A549 (cell line): Measurements from ENCODE around the gene TSC2. TPM values are rescaled to one million over a fixed set of nuclear protein-coding genes. Genes with fewer than 3 reads are reported as not detected.

Experiments
- ATAC-seq, 2 experiments: fragments of 200-7000 bp in 1 of 2; fragments of >200 bp in 1 of 2; cut with Nextera tagmentation in 1 of 2; cut with Tn5 transposase in 1 of 2; 3 replicates each; pipeline versions ENCODE4 v1.8.0 to v1.9.1; 2018 to 2020; ENCODE audit warnings: mild to moderate bottlenecking in 1 of 2, moderate library complexity in 1 of 2
- CTCF ChIA-PET: fragments of 300-600 bp; sonication (Branson Sonifier 250); formaldehyde crosslinking; extraction: SDS; loops from one replicate; lab custom pipeline; 2021; ENCODE audit warnings: antibody characterized with exemption, inconsistent platforms; lab: Yijun Ruan, JAX
- POLR2A ChIA-PET: fragments of 350-600 bp; formaldehyde crosslinking; extraction: SDS; loops from one replicate; lab custom pipeline; 2021; ENCODE audit warnings: antibody characterized with exemption, inconsistent platforms; lab: Yijun Ruan, JAX
- DNase-seq, 2 experiments: peaks; one replicate each; pipeline versions ENCODE4 v3.0.0 to v3.0.0-alpha.2; 2011 to 2016; ENCODE audit warnings: low read depth in 1 of 2, low spot score in 1 of 2
- FAIRE-seq: peaks from 2 replicates; lab custom pipeline; 2011; peaks lifted over from hg19 to GRCh38; lab: Jason Lieb, UNC
- H3K27ac ChIP-seq, 2 experiments: fragments of >200 bp; sonication (Bioruptor Twin); formaldehyde crosslinking; 3 replicates each; pipeline ENCODE4 v1.5.1; 2016 to 2017
- H3K4me1 ChIP-seq: fragments of >200 bp; sonication (Bioruptor Twin); formaldehyde crosslinking; 3 replicates; pipeline ENCODE4 v1.6.1; 2016
- H3K4me2 ChIP-seq: fragments of >200 bp; sonication (Bioruptor Twin); formaldehyde crosslinking; 3 replicates; pipeline ENCODE4 v1.6.1; 2016
- H3K4me3 ChIP-seq: fragments of >200 bp; sonication (Bioruptor Twin); formaldehyde crosslinking; 3 replicates; pipeline ENCODE4 v1.5.1; 2016
- H3K9me3 ChIP-seq: fragments of >200 bp; sonication (Bioruptor Twin); formaldehyde crosslinking; 3 replicates; pipeline ENCODE4 v1.6.1; 2016
- CBX8 ChIP-seq: fragments of 200-600 bp; sonication (generic); IDR thresholded peaks from 2 replicates; pipeline ENCODE4 v1.6.1; 2016
- CHD4 ChIP-seq: fragments of 200-600 bp; sonication (generic); IDR thresholded peaks from 2 replicates; pipeline ENCODE4 v1.6.1; 2016; ENCODE audit warnings: antibody characterized with exemption, mild to moderate bottlenecking, borderline replicate concordance
- CTCF ChIP-seq: fragments of >200 bp; sonication (Bioruptor Twin); formaldehyde crosslinking; IDR thresholded peaks from 3 replicates; pipeline ENCODE4 v1.5.1; 2016
- EHF ChIP-seq: fragments of 250-450 bp; sonication (Bioruptor Pico); IDR thresholded peaks from 2 replicates; pipeline ENCODE4 v1.5.0; 2020; ENCODE audit warnings: mild to moderate bottlenecking
- EHMT2 ChIP-seq: fragments of 200-600 bp; sonication (generic); IDR thresholded peaks from 2 replicates; pipeline ENCODE4 v1.6.1; 2016; ENCODE audit warnings: antibody characterized with exemption, low read depth, mild to moderate bottlenecking, moderate library complexity
- FOSL2 ChIP-seq, 2 experiments: fragments of 450-650 bp in 1 of 2; fragments of >200 bp in 1 of 2; sonication (Bioruptor Twin) in 1 of 2; formaldehyde crosslinking; IDR thresholded peaks; 2 replicates each; pipeline versions ENCODE4 v1.5.0 to v1.6.1; 2016 to 2020; ENCODE audit warnings: mild to moderate bottlenecking in 1 of 2, moderate library complexity in 1 of 2
- GATA3 ChIP-seq: IDR thresholded peaks from 2 replicates; pipeline ENCODE4 v1.6.1; 2012; ENCODE audit warnings: borderline replicate concordance
- HES2 ChIP-seq: fragments of >200 bp; sonication (Bioruptor Twin); formaldehyde crosslinking; IDR thresholded peaks from 2 replicates; pipeline ENCODE4 v1.6.1; 2016
- MAFK ChIP-seq: fragments of 450-650 bp; IDR thresholded peaks from 2 replicates; pipeline ENCODE4 v1.6.1; 2014; ENCODE audit not compliant: partially characterized antibody
- MAX ChIP-seq: IDR thresholded peaks from 2 replicates; pipeline ENCODE4 v1.6.1; 2012
- MYC ChIP-seq: IDR thresholded peaks from 2 replicates; pipeline ENCODE4 v1.6.1; 2012; ENCODE audit warnings: mild to moderate bottlenecking, inconsistent platforms, low read length, improper control_type of control experiment, borderline replicate concordance
- NR3C1 ChIP-seq: fragments of >200 bp; sonication (Bioruptor Twin); formaldehyde crosslinking; IDR thresholded peaks from 3 replicates; pipeline ENCODE4 v1.6.1; 2017
- PHF8 ChIP-seq: fragments of 200-600 bp; sonication (generic); IDR thresholded peaks from 2 replicates; pipeline ENCODE4 v1.6.1; 2016; ENCODE audit warnings: low read depth, mild to moderate bottlenecking, antibody characterized with exemption, moderate library complexity, borderline replicate concordance
- POLR2A ChIP-seq: IDR thresholded peaks from 2 replicates; pipeline ENCODE4 v1.6.1; 2012; ENCODE audit warnings: mild to moderate bottlenecking, low read length
- POLR2AphosphoS2 ChIP-seq: conservative IDR thresholded peaks from 2 replicates; pipeline ENCODE4 v1.6.1; 2012; ENCODE audit warnings: low read length, improper control_type of control experiment, inconsistent platforms
- RAD21 ChIP-seq, 2 experiments: fragments of >200 bp in 1 of 2; sonication (Bioruptor Twin) in 1 of 2; formaldehyde crosslinking in 1 of 2; IDR thresholded peaks in 1 of 2; conservative IDR thresholded peaks in 1 of 2; 2 replicates in 1 of 2; 3 replicates in 1 of 2; pipeline ENCODE4 v1.6.1; 2012 to 2018; ENCODE audit warnings: inconsistent platforms in 1 of 2
- RFX5 ChIP-seq: fragments of 450-650 bp; IDR thresholded peaks from 2 replicates; pipeline ENCODE4 v1.7.1; 2014; ENCODE audit warnings: antibody characterized with exemption, mild to moderate bottlenecking, moderate library complexity
- RNF2 ChIP-seq: fragments of 200-600 bp; sonication (generic); IDR thresholded peaks from 2 replicates; pipeline ENCODE4 v1.6.1; 2016; ENCODE audit warnings: low read depth, mild to moderate bottlenecking, antibody characterized with exemption, moderate library complexity, borderline replicate concordance
- TFCP2L1 ChIP-seq: fragments of 250-450 bp; sonication (Bioruptor Pico); IDR thresholded peaks from 2 replicates; pipeline ENCODE4 v1.5.0; 2021; ENCODE audit warnings: mild to moderate bottlenecking
- TP53 ChIP-seq: fragments of 250-450 bp; sonication (Bioruptor Pico); IDR thresholded peaks from 2 replicates; pipeline ENCODE4 v1.5.0; 2021; ENCODE audit warnings: mild to moderate bottlenecking, moderate library complexity
- ZFP36 ChIP-seq: fragments of 450-650 bp; IDR thresholded peaks from 2 replicates; pipeline ENCODE4 v1.6.1; 2014; ENCODE audit warnings: borderline replicate concordance; ENCODE audit not compliant: partially characterized antibody
- WGBS: methylation state at CpG from one replicate; pipeline ENCODE4 v1.1.6; 2017; ENCODE audit errors: missing lambda C conversion rate; 5-methylcytosine and 5-hydroxymethylcytosine counted together
- polyA plus RNA-seq, 4 experiments: library from polyadenylated mRNA; depleted of rRNA in 3 of 4; stranded (reverse); fragments of >200 nt; fragmentation: RNase III in 1 of 4; extraction: RNeasy Plus Mini Kit Qiagen cat#74134 plus additional on column Dnase treatment in 1 of 4; gene quantifications; 2 replicates in 3 of 4; 3 replicates in 1 of 4; pipeline ENCODE4 v1.2.3, GENCODE V29; 2011 to 2017
- TF ChIP-seq, protein P1 (sequence below): fragments of >200 bp; sonication (Bioruptor Twin); formaldehyde crosslinking; IDR thresholded peaks from 3 replicates; pipeline ENCODE4 v1.6.1; 2016
- TF ChIP-seq, protein P2 (sequence below): fragments of 450-650 bp; IDR thresholded peaks from 2 replicates; pipeline ENCODE4 v1.6.1; 2014; ENCODE audit warnings: antibody characterized with exemption

TSC2 gene
- polyA plus RNA-seq, 2 of the 4 experiments (the other 2 are of a cell fraction) = 32.6 to 47.3 TPM

DNA sequence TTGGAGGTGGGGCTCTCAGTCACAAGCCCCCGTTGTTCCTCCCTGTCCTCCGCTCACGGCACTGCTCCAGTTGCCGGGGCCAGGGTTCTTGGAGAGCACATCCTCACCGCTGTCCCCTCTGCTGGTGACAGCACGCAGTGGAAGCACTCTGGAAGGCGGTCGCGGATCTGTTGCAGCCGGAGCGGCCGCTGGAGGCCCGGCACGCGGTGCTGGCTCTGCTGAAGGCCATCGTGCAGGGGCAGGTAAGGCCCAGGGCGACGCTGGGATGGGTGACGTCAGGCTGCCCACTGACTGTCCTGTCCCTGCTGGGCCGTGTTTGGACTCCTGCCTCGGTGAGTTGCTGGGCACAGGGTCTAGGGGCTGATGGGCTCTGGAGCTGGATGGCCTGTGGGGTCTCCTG lies 5.4 kb downstream of the TSC2 start:
- CTCF ChIA-PET = interaction anchor here (0.6 to 1.1 kb wide), 3 partner anchors 10 to 87 kb away, joined by 3 to 4 read pairs (median 3); no protein-coding TSS in a partner anchor
- WGBS = 90% methylated on average over 20 of the region's 21 CpGs

GRCh38 chr16:2053897-2054296 lies 6.1 kb downstream of the TSC2 start:
- H3K4me2 ChIP-seq = no peak overlapping the region
- 91% methylated on average over 17 of the region's 17 CpGs for WGBS
- FAIRE-seq = no peak
- H3K4me1 ChIP-seq = peaks cover 4% of the 10 kb centered on the region
- no peaks in the 10 kb centered on the region for H3K9me3 ChIP-seq
- H3K27ac ChIP-seq = no peak overlapping the region
- DNase-seq = no peak
- TF ChIP-seq PHF8 = no peak
- no peak for TF ChIP-seq GATA3
- no peak for TF ChIP-seq TP53
- TF ChIP-seq MAFK = no peak
- TF ChIP-seq POLR2A = no peak
- TF ChIP-seq CTCF = no peak
- TF ChIP-seq EHMT2 = no peak
- TF ChIP-seq MYC = no peak
- TF ChIP-seq ZFP36 = no peak
- no peak for TF ChIP-seq RNF2
- no peak for ATAC-seq
- POLR2A ChIA-PET = no interaction called here
- H3K4me3 ChIP-seq = no peak overlapping the region
- CTCF ChIA-PET = interaction anchor here (0.6 to 3.3 kb wide), 5 partner anchors 10 to 87 kb away, joined by 3 to 17 read pairs (median 4); no protein-coding TSS in a partner anchor

More for the DNA sequence above, 5.4 kb downstream of the TSC2 start:
- H3K4me1 ChIP-seq = peaks cover 8% of the 10 kb centered on the region
- no peak for DNase-seq
- TF ChIP-seq CHD4 (no peak), EHF (CRISPR knock-in tag) (no peak), FOSL2 (IDR thresholded peaks at IDR 0.05) (no peak), FOSL2 (CRISPR knock-in tag; IDR thresholded peaks at IDR 0.05) (no peak), POLR2AphosphoS2 (no peak), NR3C1 (no peak), RAD21 (conservative IDR thresholded peaks at IDR 0.05 in 1 of 2, IDR thresholded peaks at IDR 0.05 in 1 of 2) (no peak), TP53 (no peak), CBX8 (no peak), RFX5 (no peak), MAX (no peak), TFCP2L1 (CRISPR knock-in tag) (no peak), HES2 (no peak)
- TF ChIP-seq, protein P1, sequence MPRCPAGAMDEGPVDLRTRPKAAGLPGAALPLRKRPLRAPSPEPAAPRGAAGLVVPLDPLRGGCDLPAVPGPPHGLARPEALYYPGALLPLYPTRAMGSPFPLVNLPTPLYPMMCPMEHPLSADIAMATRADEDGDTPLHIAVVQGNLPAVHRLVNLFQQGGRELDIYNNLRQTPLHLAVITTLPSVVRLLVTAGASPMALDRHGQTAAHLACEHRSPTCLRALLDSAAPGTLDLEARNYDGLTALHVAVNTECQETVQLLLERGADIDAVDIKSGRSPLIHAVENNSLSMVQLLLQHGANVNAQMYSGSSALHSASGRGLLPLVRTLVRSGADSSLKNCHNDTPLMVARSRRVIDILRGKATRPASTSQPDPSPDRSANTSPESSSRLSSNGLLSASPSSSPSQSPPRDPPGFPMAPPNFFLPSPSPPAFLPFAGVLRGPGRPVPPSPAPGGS = no peak
- TF ChIP-seq, protein P2, sequence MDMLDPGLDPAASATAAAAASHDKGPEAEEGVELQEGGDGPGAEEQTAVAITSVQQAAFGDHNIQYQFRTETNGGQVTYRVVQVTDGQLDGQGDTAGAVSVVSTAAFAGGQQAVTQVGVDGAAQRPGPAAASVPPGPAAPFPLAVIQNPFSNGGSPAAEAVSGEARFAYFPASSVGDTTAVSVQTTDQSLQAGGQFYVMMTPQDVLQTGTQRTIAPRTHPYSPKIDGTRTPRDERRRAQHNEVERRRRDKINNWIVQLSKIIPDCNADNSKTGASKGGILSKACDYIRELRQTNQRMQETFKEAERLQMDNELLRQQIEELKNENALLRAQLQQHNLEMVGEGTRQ = no peak
- TF ChIP-seq, all 56 proteins: peak for 0
- no peak for FAIRE-seq
- Histone ChIP-seq H3K4me3 (no peak overlapping the region), H3K9me3 (no peaks in the 10 kb centered on the region), H3K27ac (no peak overlapping the region), H3K4me2 (no peak overlapping the region)
- no peak for ATAC-seq
- POLR2A ChIA-PET = no interaction called here
